Measurements from ENCODE around the gene NRXN2.

Gene NRXN2

GRCh38 chr11:64560941-64561340 is 162.1 kb downstream of the NRXN2 start:
- H3K4me1 ChIP-seq (ENCODE audit: low read length): no peaks in the 10 kb centered on the region
- no peaks in the 10 kb centered on the region for H3K9me3 ChIP-seq (replicated peaks; ENCODE audit: insufficient read depth, low read length)
- no peak overlapping the region for H3K27ac ChIP-seq (ENCODE audit: low read length)
- no peak overlapping the region for H3K9ac ChIP-seq (ENCODE audit: low read length)
- peaks cover 97% of the 10 kb centered on the region for H3K27me3 ChIP-seq (replicated peaks; ENCODE audit: insufficient read depth, low read length)
- no peak overlapping the region for H3K4me2 ChIP-seq (ENCODE audit: low read depth, low read length)
- no peaks in the 10 kb centered on the region for H3K36me3 ChIP-seq (replicated peaks; ENCODE audit: insufficient read depth, low read length)
- no peaks in the 10 kb centered on the region for H3K79me2 ChIP-seq (ENCODE audit: low read length)
- H4K20me1 ChIP-seq (ENCODE audit: insufficient read depth, low read length): no peaks in the 10 kb centered on the region
- H3F3A ChIP-seq (ENCODE audit: insufficient read depth, low read length): no peaks in the 10 kb centered on the region
- no peak for TF ChIP-seq EZH2phosphoT487 (IDR thresholded peaks at IDR 0.05; ENCODE audit: low read length)
- TF ChIP-seq EZH2 (optimal IDR thresholded peaks at IDR 0.05; ENCODE audit: low read depth, low read length): no peak
- H3K4me3 ChIP-seq (ENCODE audit: low read length): no peak overlapping the region
- H2AFZ ChIP-seq (ENCODE audit: low read length): no peak overlapping the region
- DNase-seq: no peak
- no peaks in the 10 kb centered on the region for H3K9me2 ChIP-seq (replicated peaks; ENCODE audit: insufficient read depth, low read length)

GRCh38 chr11:64560139-64560771 is 162.7 kb downstream of the NRXN2 start:
- no peak for DNase-seq
- TF ChIP-seq CTCF (IDR thresholded peaks at IDR 0.05; ENCODE audit: low read length) (no peak), EZH2 (optimal IDR thresholded peaks at IDR 0.05; ENCODE audit: low read depth, low read length) (no peak), EZH2phosphoT487 (IDR thresholded peaks at IDR 0.05; ENCODE audit: low read length) (no peak)
- no peak overlapping the region for H3K4me3 ChIP-seq (ENCODE audit: low read length)
- H3K9me3 ChIP-seq (replicated peaks; ENCODE audit: insufficient read depth, low read length): no peaks in the 10 kb centered on the region
- H3K36me3 ChIP-seq (replicated peaks; ENCODE audit: insufficient read depth, low read length): no peaks in the 10 kb centered on the region
- no peaks in the 10 kb centered on the region for H3K9me2 ChIP-seq (replicated peaks; ENCODE audit: insufficient read depth, low read length)
- no peak overlapping the region for H2AFZ ChIP-seq (ENCODE audit: low read length)
- H3K27me3 ChIP-seq (replicated peaks; ENCODE audit: insufficient read depth, low read length): peaks cover 98% of the 10 kb centered on the region
- no peaks in the 10 kb centered on the region for H3F3A ChIP-seq (ENCODE audit: insufficient read depth, low read length)
- no peak overlapping the region for H3K27ac ChIP-seq (ENCODE audit: low read length)
- H3K4me2 ChIP-seq (ENCODE audit: low read depth, low read length): no peak overlapping the region
- H3K79me2 ChIP-seq (ENCODE audit: low read length): no peaks in the 10 kb centered on the region
- no peaks in the 10 kb centered on the region for H3K4me1 ChIP-seq (ENCODE audit: low read length)
- no peaks in the 10 kb centered on the region for H4K20me1 ChIP-seq (ENCODE audit: insufficient read depth, low read length)
- H3K9ac ChIP-seq (ENCODE audit: low read length): no peak overlapping the region

GRCh38 chr11:64559351-64560138 is 163.5 kb downstream of the NRXN2 start:
- H3K79me2 ChIP-seq (ENCODE audit: low read length): no peaks in the 10 kb centered on the region
- H3K4me3 ChIP-seq (ENCODE audit: low read length): no peak overlapping the region
- TF ChIP-seq EZH2phosphoT487 (IDR thresholded peaks at IDR 0.05; ENCODE audit: low read length): no peak
- TF ChIP-seq CTCF (IDR thresholded peaks at IDR 0.05; ENCODE audit: low read length): no peak
- no peak for TF ChIP-seq EZH2 (optimal IDR thresholded peaks at IDR 0.05; ENCODE audit: low read depth, low read length)
- no peaks in the 10 kb centered on the region for H3K9me3 ChIP-seq (replicated peaks; ENCODE audit: insufficient read depth, low read length)
- H3F3A ChIP-seq (ENCODE audit: insufficient read depth, low read length): no peaks in the 10 kb centered on the region
- no peaks in the 10 kb centered on the region for H3K9me2 ChIP-seq (replicated peaks; ENCODE audit: insufficient read depth, low read length)
- H3K4me2 ChIP-seq (ENCODE audit: low read depth, low read length): no peak overlapping the region
- no peak overlapping the region for H3K9ac ChIP-seq (ENCODE audit: low read length)
- no peak overlapping the region for H3K27ac ChIP-seq (ENCODE audit: low read length)
- H4K20me1 ChIP-seq (ENCODE audit: insufficient read depth, low read length): no peaks in the 10 kb centered on the region
- no peaks in the 10 kb centered on the region for H3K36me3 ChIP-seq (replicated peaks; ENCODE audit: insufficient read depth, low read length)
- no peaks in the 10 kb centered on the region for H3K4me1 ChIP-seq (ENCODE audit: low read length)
- H3K27me3 ChIP-seq (replicated peaks; ENCODE audit: insufficient read depth, low read length): peaks cover 98% of the 10 kb centered on the region
- DNase-seq: no peak
- H2AFZ ChIP-seq (ENCODE audit: low read length): no peak overlapping the region

GRCh38 chr11:64558869-64559268 is 164.1 kb downstream of the NRXN2 start:
- H3K36me3 ChIP-seq (replicated peaks; ENCODE audit: insufficient read depth, low read length): no peaks in the 10 kb centered on the region
- H3K9me3 ChIP-seq (replicated peaks; ENCODE audit: insufficient read depth, low read length): no peaks in the 10 kb centered on the region
- no peaks in the 10 kb centered on the region for H3F3A ChIP-seq (ENCODE audit: insufficient read depth, low read length)
- no peak overlapping the region for H3K27ac ChIP-seq (ENCODE audit: low read length)
- H3K9ac ChIP-seq (ENCODE audit: low read length): no peak overlapping the region
- no peak overlapping the region for H2AFZ ChIP-seq (ENCODE audit: low read length)
- no peak for DNase-seq
- peaks cover 98% of the 10 kb centered on the region for H3K27me3 ChIP-seq (replicated peaks; ENCODE audit: insufficient read depth, low read length)
- no peaks in the 10 kb centered on the region for H4K20me1 ChIP-seq (ENCODE audit: insufficient read depth, low read length)
- no peak overlapping the region for H3K4me3 ChIP-seq (ENCODE audit: low read length)
- no peaks in the 10 kb centered on the region for H3K79me2 ChIP-seq (ENCODE audit: low read length)
- no peaks in the 10 kb centered on the region for H3K4me1 ChIP-seq (ENCODE audit: low read length)
- no peaks in the 10 kb centered on the region for H3K9me2 ChIP-seq (replicated peaks; ENCODE audit: insufficient read depth, low read length)
- H3K4me2 ChIP-seq (ENCODE audit: low read depth, low read length): no peak overlapping the region
- TF ChIP-seq CTCF (IDR thresholded peaks at IDR 0.05; ENCODE audit: low read length) (no peak), EZH2phosphoT487 (IDR thresholded peaks at IDR 0.05; ENCODE audit: low read length) (no peak), EZH2 (optimal IDR thresholded peaks at IDR 0.05; ENCODE audit: low read depth, low read length) (no peak)

Measured in MM.1S (cell line).